PC-3 (cell line): ENCODE data around the gene APOL6. TPM values are rescaled to one million over a fixed set of nuclear protein-coding genes. Genes with fewer than 3 reads are reported as not detected.

Experiments
- ATAC-seq: fragments of 200-7000 bp; cut with Tn5 transposase; 2 replicates; pipeline ENCODE4 v1.9.1; 2020; ENCODE audit warnings: mild to moderate bottlenecking, moderate library complexity
- BruUV-seq: library from RNA; stranded (reverse); fragments of 400-500 nt; replicated peaks from 2 replicates; lab custom pipeline; 2021; lab: Mats Ljungman, UMichigan
- CTCF ChIA-PET: fragments of 300-600 bp; sonication (Branson Sonifier 250); formaldehyde crosslinking; loops from one replicate; lab custom pipeline; 2022; ENCODE audit warnings: antibody characterized with exemption; lab: Charles Lee
- POLR2A ChIA-PET: fragments of 300-600 bp; sonication (Branson Sonifier 250); formaldehyde crosslinking; loops from one replicate; lab custom pipeline; 2022; ENCODE audit warnings: antibody characterized with exemption; ENCODE audit not compliant: unreplicated experiment; lab: Charles Lee
- DNase-seq: peaks from one replicate; pipeline ENCODE4 v3.0.0-alpha.2; 2015
- H2AFZ ChIP-seq: fragments of 300-600 bp; sonication (generic); 2 replicates; pipeline ENCODE4 v1.6.0; 2016; ENCODE audit warnings: antibody characterized with exemption, low read length
- H3F3A ChIP-seq: fragments of 300-600 bp; sonication (generic); one replicate; pipeline ENCODE4 v1.6.0; 2017; ENCODE audit warnings: antibody characterized with exemption, low read length, control low read depth, mild to moderate bottlenecking; ENCODE audit not compliant: unreplicated experiment
- H3K27ac ChIP-seq: fragments of 300-600 bp; sonication (generic); 2 replicates; pipeline ENCODE4 v1.5.1; 2016; ENCODE audit warnings: mild to moderate bottlenecking, low read length
- H3K27me3 ChIP-seq: fragments of 300-600 bp; sonication (generic); 2 replicates; pipeline ENCODE4 v1.6.1; 2016; ENCODE audit warnings: low read length, mixed read lengths
- H3K36me3 ChIP-seq: fragments of 300-600 bp; sonication (generic); 2 replicates; pipeline ENCODE4 v1.6.1; 2016; ENCODE audit warnings: low read depth, mixed run types, low read length, mixed read lengths
- H3K4me1 ChIP-seq: fragments of 300-600 bp; sonication (generic); 2 replicates; pipeline ENCODE4 v1.5.1; 2016; ENCODE audit warnings: low read length; ENCODE audit not compliant: insufficient read depth
- H3K4me2 ChIP-seq: fragments of 300-600 bp; sonication (generic); 2 replicates; pipeline ENCODE4 v1.6.0; 2016; ENCODE audit warnings: low read length
- H3K4me3 ChIP-seq: fragments of 300-600 bp; sonication (generic); 2 replicates; pipeline ENCODE4 v1.5.1; 2016; ENCODE audit warnings: mild to moderate bottlenecking, low read length, mixed read lengths
- H3K79me2 ChIP-seq: fragments of 300-600 bp; sonication (generic); 2 replicates; pipeline ENCODE4 v1.6.1; 2017; ENCODE audit warnings: low read length, mixed read lengths
- H3K9ac ChIP-seq: fragments of 300-600 bp; sonication (generic); 2 replicates; pipeline ENCODE4 v1.6.0; 2016; ENCODE audit warnings: mild to moderate bottlenecking, low read length
- H3K9me2 ChIP-seq: fragments of 300-600 bp; sonication (generic); replicated peaks from 2 replicates; pipeline ENCODE4 v1.6.1; 2016; ENCODE audit warnings: mixed run types, low read length, mixed read lengths
- H3K9me3 ChIP-seq: fragments of 300-600 bp; sonication (generic); 2 replicates; pipeline ENCODE4 v1.6.1; 2016; ENCODE audit warnings: low read length, mixed read lengths
- H4K20me1 ChIP-seq: fragments of 300-600 bp; sonication (generic); 2 replicates; pipeline ENCODE4 v1.6.1; 2016; ENCODE audit warnings: low read length, mixed read lengths
- EZH2 ChIP-seq: fragments of 300-600 bp; sonication (generic); IDR thresholded peaks from one replicate; pipeline ENCODE4 v1.6.1; 2017; ENCODE audit warnings: antibody characterized with exemption, mild to moderate bottlenecking, low read length; ENCODE audit not compliant: unreplicated experiment
- EZH2phosphoT487 ChIP-seq: fragments of 300-600 bp; sonication (generic); IDR thresholded peaks from 2 replicates; pipeline ENCODE4 v1.6.1; 2018; ENCODE audit warnings: mild to moderate bottlenecking, antibody characterized with exemption, low read length, borderline replicate concordance
- intact Hi-C: fragments of 100-400 bp; cut with micrococcal nuclease; formaldehyde crosslinking; loops from 2 replicates; pipeline ENCODE4 v1.9.0; 2023
- total RNA-seq: library from RNA; depleted of rRNA; stranded (reverse); fragments of >200 nt; gene quantifications from 2 replicates; pipeline ENCODE4 v1.2.3, GENCODE V29; 2014
- TF ChIP-seq, protein P1 (sequence below): fragments of 300-600 bp; sonication (generic); conservative IDR thresholded peaks from 2 replicates; pipeline ENCODE4 v1.5.1; 2017; ENCODE audit warnings: antibody characterized with exemption, low read depth, mild to moderate bottlenecking, low read length

APOL6 gene
- total RNA-seq, 1 experiment from 2014 or later: 8.2 TPM

DNA sequence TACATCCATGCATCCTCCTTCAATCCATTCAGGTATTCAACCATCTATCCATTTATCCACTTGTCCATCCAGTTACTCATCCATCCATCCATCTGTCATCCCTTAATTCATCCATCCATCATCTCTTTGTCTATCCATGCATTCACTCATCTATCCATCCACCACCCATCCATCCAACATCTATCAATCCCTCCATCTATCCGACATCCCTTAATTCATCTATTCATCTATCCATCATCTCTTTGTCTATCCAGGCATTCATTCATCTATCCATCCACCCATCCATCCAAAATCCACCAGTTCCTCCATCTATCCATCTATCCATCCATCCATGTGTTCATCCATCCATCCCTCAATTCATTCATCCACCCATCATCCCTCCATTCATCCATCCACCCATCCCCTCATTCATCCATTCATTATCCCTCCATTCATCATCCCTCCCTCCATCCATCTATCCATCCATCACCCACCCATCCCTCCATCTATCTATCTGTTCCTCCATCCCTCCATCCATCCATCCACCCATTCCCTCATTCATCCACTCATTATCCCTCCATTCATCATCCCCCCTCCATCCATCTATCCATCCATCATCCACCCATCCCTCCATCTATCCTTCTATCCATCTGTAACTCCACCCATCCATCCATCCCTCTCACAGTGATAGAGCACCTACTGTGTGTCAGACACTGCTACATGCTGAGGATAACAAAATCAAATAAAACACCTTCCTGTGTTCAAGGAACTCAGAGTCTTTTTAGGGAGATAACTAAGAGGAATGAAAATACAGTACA, 29.6 kb upstream of the APOL6 start:
- no TSS peak for BruUV-seq
- Histone ChIP-seq H3K79me2 (no peaks in the 10 kb centered on the region), H3K4me3 (no peak overlapping the region), H3K4me2 (no peak overlapping the region), H3K4me1 (peaks cover 22% of the 10 kb centered on the region), H2AFZ (no peak overlapping the region), H3K27me3 (no peaks in the 10 kb centered on the region), H3K9ac (no peak overlapping the region), H3K27ac (no peak overlapping the region), H4K20me1 (no peaks in the 10 kb centered on the region), H3F3A (no peaks in the 10 kb centered on the region), H3K9me3 (no peaks in the 10 kb centered on the region), H3K36me3 (no peaks in the 10 kb centered on the region), H3K9me2 (no peaks in the 10 kb centered on the region)
- POLR2A ChIA-PET: no interaction called here
- TF ChIP-seq EZH2 (no peak), EZH2phosphoT487 (no peak)
- TF ChIP-seq, protein P1, sequence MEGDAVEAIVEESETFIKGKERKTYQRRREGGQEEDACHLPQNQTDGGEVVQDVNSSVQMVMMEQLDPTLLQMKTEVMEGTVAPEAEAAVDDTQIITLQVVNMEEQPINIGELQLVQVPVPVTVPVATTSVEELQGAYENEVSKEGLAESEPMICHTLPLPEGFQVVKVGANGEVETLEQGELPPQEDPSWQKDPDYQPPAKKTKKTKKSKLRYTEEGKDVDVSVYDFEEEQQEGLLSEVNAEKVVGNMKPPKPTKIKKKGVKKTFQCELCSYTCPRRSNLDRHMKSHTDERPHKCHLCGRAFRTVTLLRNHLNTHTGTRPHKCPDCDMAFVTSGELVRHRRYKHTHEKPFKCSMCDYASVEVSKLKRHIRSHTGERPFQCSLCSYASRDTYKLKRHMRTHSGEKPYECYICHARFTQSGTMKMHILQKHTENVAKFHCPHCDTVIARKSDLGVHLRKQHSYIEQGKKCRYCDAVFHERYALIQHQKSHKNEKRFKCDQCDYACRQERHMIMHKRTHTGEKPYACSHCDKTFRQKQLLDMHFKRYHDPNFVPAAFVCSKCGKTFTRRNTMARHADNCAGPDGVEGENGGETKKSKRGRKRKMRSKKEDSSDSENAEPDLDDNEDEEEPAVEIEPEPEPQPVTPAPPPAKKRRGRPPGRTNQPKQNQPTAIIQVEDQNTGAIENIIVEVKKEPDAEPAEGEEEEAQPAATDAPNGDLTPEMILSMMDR: no peak
- intact Hi-C loops: no loop called here
- CTCF ChIA-PET: no interaction called here
- no peak for DNase-seq
- ATAC-seq: no peak

DNA sequence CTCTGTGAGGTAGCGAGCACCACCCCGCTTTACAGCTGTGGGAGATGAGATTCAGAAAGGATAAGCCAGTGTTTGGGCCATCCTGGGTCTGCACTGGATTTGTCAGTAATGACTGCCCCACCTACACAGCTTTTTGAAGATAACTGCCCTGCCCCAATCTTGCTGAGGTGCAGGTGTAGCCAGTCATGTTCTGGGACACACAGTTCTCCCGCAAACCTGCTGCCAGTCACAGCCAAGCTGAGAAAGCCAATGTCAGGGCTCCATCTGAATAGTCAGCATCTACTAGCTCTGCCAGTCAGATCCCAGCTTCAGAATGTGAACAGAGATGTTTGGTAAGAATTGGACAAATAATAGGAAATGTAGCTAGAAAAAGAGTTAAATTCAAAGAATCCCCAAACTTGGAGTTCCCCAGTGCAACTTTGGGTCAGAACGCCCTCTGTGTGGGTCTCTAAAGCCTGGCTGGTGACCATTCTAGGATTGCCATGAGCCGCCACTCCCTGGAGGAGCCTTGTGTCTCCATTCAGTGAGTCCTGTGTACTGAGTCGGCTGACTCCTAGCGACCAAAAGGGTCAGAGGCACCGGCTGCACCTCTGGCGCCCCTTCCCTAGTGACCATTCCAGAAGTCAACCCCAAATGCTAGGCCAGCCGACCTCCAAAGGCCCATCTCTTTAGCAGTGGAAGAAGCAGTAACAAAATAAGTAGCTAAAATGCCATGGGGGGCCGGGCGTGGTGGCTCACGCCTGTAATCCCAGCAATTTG, 28.7 kb upstream of the APOL6 start:
- TF ChIP-seq EZH2phosphoT487: no peak
- TF ChIP-seq, protein P1: no peak
- TF ChIP-seq EZH2: no peak
- no peak overlapping the region for H2AFZ ChIP-seq
- H3K27ac ChIP-seq: no peak overlapping the region
- no peaks in the 10 kb centered on the region for H3F3A ChIP-seq
- ChIA-PET CTCF (no interaction called here), POLR2A (no interaction called here)
- no peaks in the 10 kb centered on the region for H3K9me2 ChIP-seq
- no peak overlapping the region for H3K9ac ChIP-seq
- no peaks in the 10 kb centered on the region for H3K9me3 ChIP-seq
- no peaks in the 10 kb centered on the region for H3K27me3 ChIP-seq
- H3K79me2 ChIP-seq: no peaks in the 10 kb centered on the region
- intact Hi-C loops: no loop called here
- H3K4me1 ChIP-seq: peaks cover 22% of the 10 kb centered on the region
- no peak overlapping the region for H3K4me3 ChIP-seq
- ATAC-seq (no peak), DNase-seq (no peak)
- H4K20me1 ChIP-seq: no peaks in the 10 kb centered on the region
- H3K4me2 ChIP-seq: no peak overlapping the region
- BruUV-seq: no TSS peak
- H3K36me3 ChIP-seq: no peaks in the 10 kb centered on the region
